D341Med (cell line): Measurements from ENCODE around the gene DHRS3.
A peak's percentile ranks its signal among the peaks of the same experiment; 100 is the strongest.
"Not testable (repeated sequence)": the region's sequence is repeated elsewhere in the genome, so short reads cannot be mapped to it uniquely, and the experiment has no call there.

Source experiments
- DNase-seq: peaks from one replicate; pipeline ENCODE4 v3.0.0; 2012; ENCODE audit warnings: low spot score

DHRS3 gene

GRCh38 chr1:12539705-12540579 is 78.1 kb downstream of the DHRS3 start:
- peak; percentile 20 for DNase-seq

- no peak for DNase-seq
These were observed 78.7 kb downstream of the DHRS3 start for GRCh38 chr1:12539320-12539704.

GRCh38 chr1:12538536-12538935 is 79.5 kb downstream of the DHRS3 start:
- not testable (repeated sequence) for DNase-seq

GRCh38 chr1:12537906-12538461 is 80.0 kb downstream of the DHRS3 start:
- no peak for DNase-seq

- DNase-seq = no peak
These were observed 80.7 kb downstream of the DHRS3 start for GRCh38 chr1:12537294-12537693.

GRCh38 chr1:12536023-12536639 is 81.9 kb downstream of the DHRS3 start:
- no peak for DNase-seq

DNA sequence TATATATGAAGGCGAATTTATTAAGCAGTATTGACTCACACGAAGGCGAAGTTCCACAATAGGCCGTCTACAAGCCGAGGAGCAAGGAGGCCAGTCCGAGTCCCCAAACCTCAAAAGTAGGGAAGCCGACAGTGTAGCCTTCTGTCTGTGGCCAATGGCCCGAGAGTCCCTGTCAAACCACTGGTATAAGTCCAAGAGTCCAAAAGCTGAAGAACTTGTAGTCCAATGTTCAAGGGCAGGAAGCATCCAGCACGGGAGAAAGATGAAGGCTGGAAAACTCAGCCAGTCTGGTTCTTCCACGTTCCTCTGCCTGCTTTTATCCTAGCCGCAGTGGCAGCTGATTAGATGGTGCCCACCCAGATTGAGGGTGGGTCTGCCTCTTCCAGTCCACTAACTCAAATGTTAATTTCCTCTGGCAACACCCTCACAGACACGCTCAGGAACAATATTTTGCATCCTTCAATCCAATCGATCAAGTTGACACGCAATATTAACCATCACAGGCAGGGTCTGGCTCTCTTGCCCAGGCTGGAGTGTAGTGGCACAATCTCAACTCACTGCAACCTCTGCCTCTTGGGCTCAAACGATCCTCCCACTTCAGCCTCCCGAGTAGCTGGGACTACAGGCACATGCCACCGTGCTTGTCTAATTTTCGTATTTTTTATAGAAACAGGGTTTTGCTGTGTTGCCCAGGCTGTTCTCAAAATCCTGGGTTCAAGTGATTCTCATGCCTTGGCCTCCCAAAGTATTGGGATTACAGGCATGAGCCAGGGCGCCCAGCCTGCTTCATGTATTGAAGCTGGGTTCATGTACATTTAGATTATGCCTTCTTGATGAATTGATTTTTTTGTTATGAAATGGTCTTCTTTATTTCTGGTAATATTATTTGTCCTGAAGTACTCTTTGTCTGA is 85.3 kb downstream of the DHRS3 start:
- no peak for DNase-seq

DNA sequence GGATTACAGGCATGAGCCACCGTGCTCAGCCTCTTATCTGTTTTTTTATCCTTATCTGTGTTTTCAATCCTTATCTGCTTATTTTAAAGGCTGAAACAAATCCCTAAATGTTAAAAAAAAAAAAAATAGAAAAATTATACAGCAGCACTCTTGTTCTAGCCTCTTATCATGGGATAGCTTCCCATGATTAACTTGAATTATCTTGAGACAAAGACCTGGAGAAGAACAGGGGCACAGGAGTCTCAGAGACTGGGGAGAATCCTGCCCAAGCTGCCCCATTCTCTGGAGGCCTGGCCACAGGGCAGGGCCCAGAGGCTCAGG is 86.9 kb downstream of the DHRS3 start:
- no peak for DNase-seq

- no peak for DNase-seq
These were observed 87.4 kb downstream of the DHRS3 start for GRCh38 chr1:12530462-12531178.

GRCh38 chr1:12529640-12530174 is 88.3 kb downstream of the DHRS3 start:
- DNase-seq = no peak

DNA sequence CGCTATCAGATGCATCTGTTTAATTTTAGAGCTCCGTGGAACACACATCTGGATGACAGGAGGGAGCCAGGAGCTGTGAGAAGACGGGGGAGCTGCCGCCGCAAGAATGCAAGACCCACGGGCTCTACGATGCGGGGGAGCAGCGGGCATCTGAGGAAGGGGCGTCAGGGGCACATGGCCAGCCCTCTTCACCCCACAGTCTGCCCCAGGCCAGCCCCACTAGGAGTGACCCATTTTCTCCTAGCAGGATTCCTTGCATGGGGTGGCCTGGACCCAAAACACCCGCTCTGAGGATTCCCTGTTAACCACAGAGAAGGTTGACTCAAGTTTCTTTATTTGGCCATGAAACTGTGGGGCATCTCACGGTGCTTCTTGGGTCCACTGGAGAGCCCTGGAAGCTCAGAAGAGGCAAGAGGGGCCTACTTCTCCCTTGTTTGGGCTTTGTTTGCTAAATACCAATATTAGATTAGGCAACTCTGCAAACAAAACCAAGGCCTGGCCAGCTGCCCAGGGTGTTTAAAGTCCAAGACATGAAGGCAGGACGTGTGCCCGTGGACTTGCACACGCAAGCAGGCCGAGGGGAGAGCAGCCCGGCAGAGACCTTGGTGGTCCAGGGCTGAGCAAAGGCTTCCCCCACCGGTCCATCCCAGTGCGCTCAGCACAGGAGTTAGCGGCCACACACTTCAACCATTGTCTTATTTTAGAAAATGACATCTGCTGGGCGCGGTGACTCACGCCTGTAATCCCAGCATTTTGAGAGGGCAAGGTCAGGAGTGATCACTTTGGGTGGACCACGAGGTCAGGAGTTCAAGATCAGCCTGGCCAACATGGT is 89.8 kb downstream of the DHRS3 start:
- no peak for DNase-seq

DNA sequence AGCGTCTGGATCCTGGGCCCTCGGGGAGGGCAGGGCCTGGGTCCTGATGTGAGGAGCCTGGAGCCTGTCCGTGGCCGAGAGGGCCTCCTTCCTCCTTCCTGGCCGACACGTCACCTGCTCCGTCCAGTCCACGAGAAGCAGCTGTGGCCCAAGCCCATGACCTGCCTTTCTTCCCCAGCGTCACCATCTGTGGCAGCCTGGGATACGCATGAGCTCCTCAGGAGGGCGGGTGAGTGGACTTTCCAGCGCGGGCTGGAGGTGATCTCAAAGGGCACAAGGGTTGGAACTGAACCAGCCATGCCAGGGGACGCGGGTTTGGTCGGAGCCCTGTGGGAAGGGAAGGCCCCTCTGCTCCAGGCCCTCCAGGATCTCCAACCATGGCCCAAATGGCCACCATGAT is 90.4 kb downstream of the DHRS3 start:
- no peak for DNase-seq

GRCh38 chr1:12525311-12526181 is 92.5 kb downstream of the DHRS3 start:
- DNase-seq = no peak

DNA sequence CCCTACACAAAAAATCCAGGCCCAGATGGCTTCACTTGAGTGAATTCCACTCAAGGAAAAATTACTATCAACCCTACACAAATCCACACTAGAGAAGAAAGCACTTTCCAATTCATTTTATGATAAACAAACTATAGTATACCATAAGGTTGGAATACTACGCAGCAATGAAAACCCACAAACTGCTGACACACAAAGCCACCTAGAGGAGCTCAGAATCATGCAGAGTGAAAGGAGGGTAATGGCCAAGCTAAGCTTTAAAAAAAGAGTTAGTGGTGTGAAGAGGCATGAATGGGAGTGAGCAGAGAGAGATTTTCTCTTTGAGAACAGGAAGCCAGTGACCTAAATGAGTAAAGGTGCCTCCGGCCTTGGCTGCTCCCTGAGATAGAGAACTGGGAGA is 93.7 kb downstream of the DHRS3 start:
- DNase-seq = no peak

DNA sequence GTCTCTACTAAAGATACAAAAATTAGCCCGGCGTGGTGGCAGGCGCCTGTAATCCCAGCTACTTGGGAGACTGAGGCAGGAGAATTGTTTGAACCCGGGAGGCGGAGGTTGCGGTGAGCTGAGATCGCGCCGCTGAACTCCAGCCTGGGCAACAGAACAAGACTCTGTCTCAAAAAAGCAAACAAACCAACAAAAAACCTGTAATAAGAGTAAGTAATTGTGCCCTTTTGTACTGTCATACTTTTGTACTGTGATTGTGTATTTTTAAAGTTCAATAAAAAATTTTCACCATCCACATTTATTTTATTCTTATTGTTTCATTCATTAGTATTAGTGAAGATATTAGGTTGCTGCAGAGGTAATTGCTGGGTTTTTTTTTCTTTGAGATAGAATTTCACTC is 95.2 kb downstream of the DHRS3 start:
- DNase-seq = not testable (repeated sequence)

- no peak for DNase-seq
These were observed 96.9 kb downstream of the DHRS3 start for GRCh38 chr1:12521096-12521495.

- no peak for DNase-seq
These were observed 98.2 kb downstream of the DHRS3 start for GRCh38 chr1:12519693-12520364.

GRCh38 chr1:12518931-12519692 is 98.9 kb downstream of the DHRS3 start:
- no peak for DNase-seq
